GM12892 (cell line): Measurements from ENCODE around the gene SEC14L3.

Source experiments
- DNase-seq: peaks from one replicate; pipeline ENCODE4 v3.0.0; 2011; ENCODE audit not compliant: insufficient read length
- FAIRE-seq: peaks from 2 replicates; lab custom pipeline; 2011; peaks lifted over from hg19 to GRCh38; lab: Jason Lieb, UNC
- POLR2A ChIP-seq: IDR thresholded peaks from 2 replicates; pipeline ENCODE4 v1.6.1; 2011; ENCODE audit warnings: low read depth, low read length, control low read depth
- POLR2AphosphoS5 ChIP-seq: IDR thresholded peaks from 2 replicates; pipeline ENCODE4 v1.6.1; 2011; ENCODE audit warnings: low read depth, low read length, control low read depth
- TAF1 ChIP-seq: IDR thresholded peaks from 2 replicates; pipeline ENCODE4 v1.6.1; 2011; ENCODE audit warnings: low read depth, mild to moderate bottlenecking, control low read depth, low read length, borderline replicate concordance

Gene SEC14L3

DNA sequence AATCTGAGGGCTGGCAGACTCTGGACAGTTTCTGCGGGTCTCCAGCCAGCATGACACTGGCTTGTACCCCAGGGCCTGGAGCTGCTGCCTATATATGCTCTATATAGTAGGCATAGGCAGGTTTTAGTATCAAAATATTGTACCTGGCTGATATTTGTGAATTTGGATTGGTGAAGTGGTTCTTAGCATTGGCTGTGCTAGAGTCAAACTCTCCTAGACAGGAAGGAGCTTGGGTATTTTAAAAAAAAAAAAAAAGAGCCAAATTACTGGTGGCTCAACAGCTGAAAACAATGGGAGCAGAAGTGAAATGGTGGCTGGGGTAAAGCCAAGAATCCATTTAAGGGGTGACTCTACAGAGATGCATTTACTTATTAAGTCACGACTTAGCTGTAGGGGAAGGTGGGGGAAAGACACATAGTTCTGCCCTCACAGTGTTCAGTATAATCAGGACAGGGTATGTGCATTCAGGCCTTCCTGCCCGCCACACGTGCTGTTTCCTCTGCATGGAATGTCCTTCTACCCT lies 57.2 kb downstream of the SEC14L3 start:
- no peak for DNase-seq
- no peak for FAIRE-seq
- TF ChIP-seq POLR2A (no peak), POLR2AphosphoS5 (no peak), TAF1 (no peak)

DNA sequence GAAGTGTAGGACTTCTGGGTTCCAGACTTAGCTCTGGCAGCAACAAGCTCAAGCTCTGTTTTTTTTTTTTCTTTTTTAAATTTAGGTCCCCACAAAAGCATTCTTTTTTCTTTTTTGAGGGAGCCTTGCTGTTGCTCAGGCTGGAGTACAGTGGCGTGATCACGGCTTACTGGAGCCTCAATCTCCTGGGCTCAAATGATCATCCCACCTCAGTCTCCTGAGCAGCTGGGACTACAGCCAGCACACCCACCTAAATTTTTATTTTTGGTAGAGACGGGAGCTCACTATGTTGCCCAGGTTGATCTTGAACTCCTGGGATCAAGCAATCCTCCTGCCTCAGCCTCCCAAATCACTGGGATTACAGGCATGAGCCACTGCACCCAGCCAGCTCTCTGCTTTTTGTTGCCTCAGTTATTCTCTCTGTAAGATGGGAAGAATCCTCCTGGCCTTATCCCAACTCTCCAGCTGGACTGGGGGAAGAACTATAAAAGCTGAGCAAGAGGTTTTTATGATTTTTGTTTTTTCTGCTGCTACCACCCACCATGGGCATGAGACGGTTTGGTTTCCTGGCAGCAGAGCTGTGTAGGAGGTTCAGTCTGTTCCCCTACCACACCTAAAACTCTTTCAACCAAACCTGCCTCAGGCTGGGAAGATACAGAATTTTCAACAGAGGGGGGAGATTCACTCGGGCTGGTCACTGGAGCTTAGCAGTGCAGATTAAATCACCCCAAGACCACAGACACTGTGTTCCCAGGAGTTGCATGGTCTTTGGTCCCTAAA lies 57.9 kb downstream of the SEC14L3 start:
- no peak for TF ChIP-seq POLR2AphosphoS5
- TF ChIP-seq POLR2A: no peak
- TF ChIP-seq TAF1: no peak
- FAIRE-seq (no peak), DNase-seq (no peak)

DNA sequence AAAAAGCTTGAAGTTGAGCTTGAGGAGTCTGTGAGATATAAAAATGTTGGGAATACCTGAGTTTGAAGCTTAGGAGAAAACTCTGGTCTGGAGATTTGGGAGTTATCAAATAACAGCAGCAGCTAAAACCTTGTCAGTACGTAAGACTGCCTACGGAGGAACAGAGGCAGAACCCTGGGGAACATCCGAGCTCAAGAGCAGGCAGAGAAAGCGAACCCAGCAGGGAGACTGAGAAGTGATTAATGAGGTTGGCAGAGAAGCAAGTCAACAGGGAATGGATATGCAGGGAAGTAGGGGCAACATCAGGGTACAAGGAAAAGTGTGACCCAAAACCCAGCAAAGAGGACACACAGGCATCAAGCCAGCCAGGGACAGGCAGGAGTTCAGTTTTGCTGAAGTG lies 58.8 kb downstream of the SEC14L3 start:
- no peak for DNase-seq
- no peak for FAIRE-seq
- TF ChIP-seq POLR2A: no peak
- no peak for TF ChIP-seq TAF1

DNA sequence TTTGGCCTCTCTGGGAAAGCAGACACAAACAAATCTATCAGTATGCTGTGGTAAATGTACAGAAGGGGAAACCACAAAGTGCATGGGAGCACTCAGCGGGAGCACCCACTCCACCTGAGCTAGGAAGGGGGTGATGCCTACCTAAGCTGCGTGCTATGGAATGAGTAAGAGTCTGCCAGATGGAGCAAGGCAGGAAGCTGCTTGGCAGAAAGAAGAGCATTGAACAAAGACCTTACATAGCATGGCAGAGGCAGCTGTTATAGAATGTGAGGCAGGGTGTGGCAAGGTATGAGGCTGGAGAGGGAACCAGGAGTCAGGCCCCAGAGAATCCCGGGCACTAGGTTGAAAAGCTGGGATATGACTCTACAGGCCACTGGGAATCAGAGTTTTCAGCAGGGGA lies 60.0 kb downstream of the SEC14L3 start:
- DNase-seq (no peak), FAIRE-seq (no peak)
- TF ChIP-seq POLR2A (no peak), TAF1 (no peak), POLR2AphosphoS5 (no peak)
